Measurements from ENCODE around the gene HIVEP3.
"Not testable (repeated sequence)": the region's sequence is repeated elsewhere in the genome, so short reads cannot be mapped to it uniquely, and the experiment has no call there.

The HIVEP3 gene

GRCh38 chr1:41557751-41558455, 360.8 kb downstream of the HIVEP3 start:
- DNase-seq (ENCODE audit: low spot score): no peak

- DNase-seq (ENCODE audit: low spot score): not testable (repeated sequence)
Observed at GRCh38 chr1:41554746-41555145, 364.0 kb downstream of the HIVEP3 start.

- DNase-seq (ENCODE audit: low spot score): peak; percentile 46
Observed at GRCh38 chr1:41547781-41548560, 370.8 kb downstream of the HIVEP3 start.

- DNase-seq (ENCODE audit: low spot score): no peak
Observed at GRCh38 chr1:41547336-41547735, 371.4 kb downstream of the HIVEP3 start.

GRCh38 chr1:41546833-41547135, 371.9 kb downstream of the HIVEP3 start:
- DNase-seq (ENCODE audit: low spot score): no peak

- DNase-seq (ENCODE audit: low spot score): no peak
Observed at GRCh38 chr1:41545996-41546832, 372.5 kb downstream of the HIVEP3 start.

- no peak for DNase-seq (ENCODE audit: low spot score)
Observed at GRCh38 chr1:41542196-41542930, 376.4 kb downstream of the HIVEP3 start.

GRCh38 chr1:41541592-41541952, 377.1 kb downstream of the HIVEP3 start:
- DNase-seq (ENCODE audit: low spot score): no peak

GRCh38 chr1:41540886-41541591, 377.7 kb downstream of the HIVEP3 start:
- no peak for DNase-seq (ENCODE audit: low spot score)

- DNase-seq (ENCODE audit: low spot score): no peak
Observed at GRCh38 chr1:41539999-41540398, 378.7 kb downstream of the HIVEP3 start.

GRCh38 chr1:41539418-41539805, 379.3 kb downstream of the HIVEP3 start:
- DNase-seq (ENCODE audit: low spot score): no peak

GRCh38 chr1:41538741-41539417, 379.8 kb downstream of the HIVEP3 start:
- DNase-seq (ENCODE audit: low spot score): no peak

- no peak for DNase-seq (ENCODE audit: low spot score)
Observed at GRCh38 chr1:41537788-41538351, 380.9 kb downstream of the HIVEP3 start.

- no peak for DNase-seq (ENCODE audit: low spot score)
Observed at GRCh38 chr1:41537251-41537650, 381.5 kb downstream of the HIVEP3 start.

- no peak for DNase-seq (ENCODE audit: low spot score)
Observed at GRCh38 chr1:41536361-41536802, 382.3 kb downstream of the HIVEP3 start.

GRCh38 chr1:41535716-41536115, 383.0 kb downstream of the HIVEP3 start:
- no peak for DNase-seq (ENCODE audit: low spot score)

GRCh38 chr1:41535276-41535675, 383.4 kb downstream of the HIVEP3 start:
- DNase-seq (ENCODE audit: low spot score): no peak

GRCh38 chr1:41534181-41535076, 384.3 kb downstream of the HIVEP3 start:
- no peak for DNase-seq (ENCODE audit: low spot score)

- DNase-seq (ENCODE audit: low spot score): no peak
Observed at GRCh38 chr1:41533731-41534080, 385.0 kb downstream of the HIVEP3 start.
